SK-N-SH (cell line): Measurements from ENCODE around the gene DTX3.

Source experiments
- MEF2A ChIP-seq: IDR thresholded peaks from 2 replicates; pipeline ENCODE4 v1.4.0; 2012; ENCODE audit warnings: low read depth, borderline replicate concordance
- TF ChIP-seq, protein P1 (sequence below): fragments of 200-600 bp; sonication (generic); IDR thresholded peaks from 2 replicates; pipeline ENCODE4 v1.6.1; 2017; ENCODE audit warnings: antibody characterized with exemption, mild to moderate bottlenecking, moderate library complexity

DNA sequence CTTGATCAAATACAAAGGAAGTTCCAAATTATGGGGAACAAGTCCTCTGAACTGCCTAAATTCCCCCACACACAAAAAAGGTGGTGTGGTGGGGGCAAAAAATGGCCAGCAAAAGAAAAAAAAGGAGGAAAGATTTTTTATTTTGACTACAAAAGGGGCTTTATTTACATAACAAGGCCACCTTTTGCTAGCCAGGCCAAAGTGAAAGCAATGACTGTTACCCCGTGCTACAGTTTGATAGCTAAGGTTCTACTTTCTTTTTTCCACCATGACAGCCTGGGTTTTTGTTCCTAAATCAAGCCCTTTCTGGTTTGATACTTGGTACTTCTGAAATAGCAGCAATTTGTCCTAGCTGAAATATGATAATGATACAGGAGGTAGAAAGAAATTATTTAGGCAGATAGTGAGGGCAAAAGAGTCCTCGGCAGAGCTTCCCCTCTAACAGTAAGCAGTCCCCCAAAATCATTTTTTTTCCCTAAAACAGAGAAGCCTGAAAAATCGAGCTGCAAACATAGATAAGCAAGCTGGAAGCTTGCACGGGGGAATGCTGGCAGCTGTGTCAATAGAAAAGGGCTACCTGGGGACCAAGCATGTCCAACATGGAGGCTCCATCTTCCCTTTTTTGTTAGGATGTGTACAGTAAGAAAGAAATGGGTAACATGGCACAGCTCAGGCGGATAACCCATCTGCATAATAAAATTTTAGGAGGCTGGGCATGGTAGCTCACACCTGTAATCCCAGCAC is 37.2 kb downstream of the DTX3 start:
- TF ChIP-seq MEF2A = no peak
- TF ChIP-seq, protein P1, sequence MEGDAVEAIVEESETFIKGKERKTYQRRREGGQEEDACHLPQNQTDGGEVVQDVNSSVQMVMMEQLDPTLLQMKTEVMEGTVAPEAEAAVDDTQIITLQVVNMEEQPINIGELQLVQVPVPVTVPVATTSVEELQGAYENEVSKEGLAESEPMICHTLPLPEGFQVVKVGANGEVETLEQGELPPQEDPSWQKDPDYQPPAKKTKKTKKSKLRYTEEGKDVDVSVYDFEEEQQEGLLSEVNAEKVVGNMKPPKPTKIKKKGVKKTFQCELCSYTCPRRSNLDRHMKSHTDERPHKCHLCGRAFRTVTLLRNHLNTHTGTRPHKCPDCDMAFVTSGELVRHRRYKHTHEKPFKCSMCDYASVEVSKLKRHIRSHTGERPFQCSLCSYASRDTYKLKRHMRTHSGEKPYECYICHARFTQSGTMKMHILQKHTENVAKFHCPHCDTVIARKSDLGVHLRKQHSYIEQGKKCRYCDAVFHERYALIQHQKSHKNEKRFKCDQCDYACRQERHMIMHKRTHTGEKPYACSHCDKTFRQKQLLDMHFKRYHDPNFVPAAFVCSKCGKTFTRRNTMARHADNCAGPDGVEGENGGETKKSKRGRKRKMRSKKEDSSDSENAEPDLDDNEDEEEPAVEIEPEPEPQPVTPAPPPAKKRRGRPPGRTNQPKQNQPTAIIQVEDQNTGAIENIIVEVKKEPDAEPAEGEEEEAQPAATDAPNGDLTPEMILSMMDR = no peak
